Putamen (tissue), 1 donor: ENCODE data around the gene ANO5.

ENCODE experiments used
- DNase-seq: peaks from one replicate; pipeline ENCODE4 v3.0.0-alpha.2; 2016; ENCODE audit warnings: low spot score

The ANO5 gene

DNA sequence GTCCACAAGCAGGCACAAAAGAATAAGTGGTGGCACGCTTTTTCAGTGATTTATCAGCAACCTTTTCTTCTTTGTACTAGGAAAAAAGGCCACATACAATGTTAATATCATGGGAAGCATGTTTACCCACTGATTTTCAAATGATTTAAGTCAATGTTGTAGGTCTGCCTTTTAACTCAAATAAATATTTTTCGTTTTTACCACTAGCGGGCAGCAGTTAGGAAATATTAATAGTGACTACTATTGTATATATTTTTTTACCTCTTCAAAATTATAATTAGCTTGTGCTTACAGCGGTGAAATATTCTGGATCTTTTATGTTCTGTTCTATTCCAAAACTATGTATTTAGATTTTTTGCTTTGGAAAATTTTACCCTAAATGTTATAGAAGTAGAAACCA is 138.9 kb downstream of the ANO5 start:
- no peak for DNase-seq
